SK-N-SH treated with all-trans-retinoic acid at 6 μM for 48 hours (cell line): Measurements from ENCODE around the gene CCDC87.
"Not testable (repeated sequence)": the region's sequence is repeated elsewhere in the genome, so short reads cannot be mapped to it uniquely, and the experiment has no call there.

Experiments
- ATAC-seq: fragments of 200-7000 bp; cut with Tn5 transposase; 3 replicates; pipeline ENCODE4 v1.9.1; 2020; ENCODE audit warnings: mild to moderate bottlenecking, moderate library complexity
- BACH2 ChIP-seq: fragments of 250-450 bp; sonication (Bioruptor Pico); IDR thresholded peaks from 2 replicates; pipeline ENCODE4 v1.9.0; 2021; ENCODE audit warnings: mild to moderate bottlenecking, borderline replicate concordance
- CSDC2 ChIP-seq: fragments of 250-450 bp; sonication (Bioruptor Pico); IDR thresholded peaks from 2 replicates; pipeline ENCODE4 v1.5.0; 2020; ENCODE audit warnings: mild to moderate bottlenecking, moderate library complexity
- ESRRG ChIP-seq: fragments of 250-450 bp; sonication (Bioruptor Pico); IDR thresholded peaks from 2 replicates; pipeline ENCODE4 v1.6.1; 2021; ENCODE audit warnings: mild to moderate bottlenecking
- GLIS3 ChIP-seq: fragments of 250-450 bp; sonication (Bioruptor Pico); IDR thresholded peaks from 2 replicates; pipeline ENCODE4 v1.5.0; 2020; ENCODE audit warnings: mild to moderate bottlenecking, moderate library complexity
- ISL1 ChIP-seq: fragments of 250-450 bp; sonication (Bioruptor Pico); IDR thresholded peaks from 2 replicates; pipeline ENCODE4 v2.1.2; 2022; ENCODE audit warnings: mild to moderate bottlenecking, moderate library complexity
- OSR1 ChIP-seq: fragments of 250-450 bp; sonication (Bioruptor Pico); IDR thresholded peaks from 2 replicates; pipeline ENCODE4 v1.8.0; 2022; ENCODE audit warnings: moderate library complexity, mild to moderate bottlenecking, inconsistent platforms
- PPARA ChIP-seq: fragments of 250-450 bp; sonication (Bioruptor Pico); IDR thresholded peaks from 2 replicates; pipeline ENCODE4 v1.5.0; 2020; ENCODE audit warnings: mild to moderate bottlenecking, borderline replicate concordance
- RARB ChIP-seq: fragments of 250-450 bp; sonication (Bioruptor Pico); IDR thresholded peaks from 2 replicates; pipeline ENCODE4 v1.8.0; 2021; ENCODE audit warnings: mild to moderate bottlenecking, moderate library complexity
- SNAI2 ChIP-seq: fragments of 250-450 bp; sonication (Bioruptor Pico); IDR thresholded peaks from 2 replicates; pipeline ENCODE4 v1.5.0; 2020; ENCODE audit warnings: mild to moderate bottlenecking, moderate library complexity
- TCF4 ChIP-seq: fragments of 250-450 bp; sonication (Bioruptor Pico); IDR thresholded peaks from 2 replicates; pipeline ENCODE4 v1.8.0; 2021; ENCODE audit warnings: mild to moderate bottlenecking, moderate library complexity, borderline replicate concordance
- TOX ChIP-seq: fragments of 250-450 bp; sonication (Bioruptor Pico); IDR thresholded peaks from 2 replicates; pipeline ENCODE4 v1.8.0; 2021; ENCODE audit warnings: mild to moderate bottlenecking, moderate library complexity, borderline replicate concordance
- ZFP30 ChIP-seq: fragments of 450-650 bp; formaldehyde crosslinking; IDR thresholded peaks from 2 replicates; pipeline ENCODE4 v1.5.0; 2022; ENCODE audit warnings: mild to moderate bottlenecking, moderate library complexity
- ZNF565 ChIP-seq: fragments of 450-650 bp; formaldehyde crosslinking; conservative IDR thresholded peaks from 2 replicates; pipeline ENCODE4 v1.5.0; 2020; ENCODE audit warnings: low read depth, mild to moderate bottlenecking, moderate library complexity
- ZNF70 ChIP-seq: fragments of 450-650 bp; formaldehyde crosslinking; IDR thresholded peaks from 2 replicates; pipeline ENCODE4 v1.5.0; 2020; ENCODE audit warnings: mild to moderate bottlenecking, moderate library complexity
- ZNF8 ChIP-seq: fragments of 450-650 bp; formaldehyde crosslinking; IDR thresholded peaks from 2 replicates; pipeline ENCODE4 v1.5.0; 2020; ENCODE audit warnings: mild to moderate bottlenecking, moderate library complexity
- TF ChIP-seq, protein P1 (sequence below): fragments of 250-450 bp; sonication (Bioruptor Pico); IDR thresholded peaks from 2 replicates; pipeline ENCODE4 v1.8.0; 2021; ENCODE audit warnings: low read depth, mild to moderate bottlenecking, moderate library complexity, borderline replicate concordance
- TF ChIP-seq, protein P2 (sequence below): fragments of 250-450 bp; sonication (Bioruptor Pico); IDR thresholded peaks from 2 replicates; pipeline ENCODE4 v1.8.0; 2020; ENCODE audit warnings: mild to moderate bottlenecking, moderate library complexity, borderline replicate concordance
- TF ChIP-seq, protein P3 (sequence below): fragments of 250-450 bp; sonication (Bioruptor Pico); IDR thresholded peaks from 2 replicates; pipeline ENCODE4 v1.5.0; 2020; ENCODE audit warnings: mild to moderate bottlenecking, moderate library complexity
- TF ChIP-seq, protein P4 (sequence below): fragments of 250-450 bp; sonication (Bioruptor Pico); IDR thresholded peaks from 2 replicates; pipeline ENCODE4 v1.5.1; 2020; ENCODE audit warnings: low read depth, mild to moderate bottlenecking, moderate library complexity

Gene CCDC87

DNA sequence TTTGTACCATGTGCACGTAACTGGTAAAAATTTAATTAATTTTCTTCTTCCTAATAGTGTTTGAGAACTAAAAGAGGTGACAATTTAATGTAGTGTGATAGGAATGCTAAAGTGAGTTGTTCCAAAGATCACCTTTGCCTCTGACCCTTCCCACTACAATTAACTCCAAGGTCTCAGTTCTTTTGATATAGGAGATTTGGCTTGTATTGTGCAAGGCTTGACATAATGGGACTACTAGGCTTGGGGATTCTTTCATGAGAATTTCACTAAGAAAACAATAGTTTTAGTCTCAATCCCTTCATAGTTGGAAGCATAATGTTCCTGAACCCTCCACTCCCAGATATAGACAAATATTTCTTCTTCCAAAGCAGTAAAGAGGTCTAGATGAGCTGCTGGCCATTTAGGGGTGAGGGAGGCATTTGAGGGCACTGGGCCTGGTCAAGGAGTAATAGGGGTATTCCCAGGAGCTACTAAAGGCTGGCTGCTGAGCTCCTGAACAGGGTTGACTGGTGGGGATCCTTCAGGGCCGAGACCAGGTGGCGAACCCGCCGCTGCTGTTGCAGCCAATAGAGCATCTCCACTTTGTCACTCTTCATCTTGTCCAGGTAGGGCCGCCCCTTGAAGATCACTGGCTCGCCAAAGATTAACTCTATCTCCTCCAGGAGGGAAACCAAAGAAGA, 2.7 kb downstream of the CCDC87 start:
- ATAC-seq, result no peak
- TF ChIP-seq ISL1 (CRISPR knock-in tag), result no peak
- no peak for TF ChIP-seq ZFP30 (CRISPR knock-in tag)
- TF ChIP-seq CSDC2, result no peak

DNA sequence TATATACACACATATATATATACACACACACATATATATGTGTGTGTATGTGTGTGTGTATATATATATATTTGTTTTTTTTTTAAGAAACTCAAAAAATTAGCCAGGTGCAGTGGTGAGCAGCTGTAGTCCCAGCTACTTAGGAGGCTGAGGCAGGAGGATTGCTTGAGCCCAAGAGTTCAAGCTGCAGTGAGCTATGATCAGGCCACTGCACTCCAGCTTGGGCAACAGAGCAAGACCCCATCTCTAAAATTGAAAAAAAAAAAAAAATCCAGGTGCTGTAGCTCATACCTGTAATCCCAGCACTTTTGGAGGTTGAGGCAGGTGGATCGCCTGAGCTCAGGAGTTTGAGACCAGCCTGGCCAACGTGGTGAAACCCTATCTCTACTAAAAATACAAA, 3.5 kb downstream of the CCDC87 start:
- ATAC-seq, result not testable (repeated sequence)

DNA sequence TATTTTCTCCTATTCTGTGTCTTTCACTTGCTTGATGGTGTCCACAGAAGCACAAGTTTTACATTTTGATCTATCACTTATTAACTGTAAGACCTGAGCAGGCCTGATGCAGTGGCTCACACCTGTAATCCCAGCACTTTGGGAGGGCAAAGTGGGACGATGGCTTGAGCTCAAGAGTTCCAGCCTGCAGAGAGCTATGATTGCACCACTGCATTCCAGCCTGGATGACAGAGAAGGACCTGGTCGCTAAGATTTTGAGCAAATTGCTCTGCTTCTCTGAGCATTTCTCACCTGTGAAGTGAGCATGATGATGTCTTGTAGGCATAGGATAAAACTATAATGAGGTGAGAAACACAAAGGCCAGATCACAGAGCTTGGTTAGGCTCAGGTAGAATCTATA, 6.7 kb downstream of the CCDC87 start:
- no peak for ATAC-seq

DNA sequence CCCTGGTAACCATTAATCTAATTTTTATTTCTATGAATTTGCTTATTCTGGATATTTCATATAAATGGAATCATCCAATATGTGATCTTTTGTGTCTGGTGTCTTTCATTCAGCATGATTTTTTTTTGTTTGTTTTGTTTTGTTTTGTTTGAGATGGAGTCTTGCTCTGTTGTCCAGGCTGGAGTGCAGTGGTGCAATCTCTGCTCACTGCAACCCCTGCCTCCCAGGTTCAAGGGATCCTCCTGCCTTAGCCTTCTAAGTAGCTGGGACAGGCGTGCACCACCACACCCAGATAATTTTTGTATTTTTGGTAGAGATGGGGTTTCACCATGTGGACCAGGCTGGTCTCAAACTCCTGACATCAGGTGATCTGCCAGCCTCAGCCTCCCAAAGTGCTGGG, 7.4 kb downstream of the CCDC87 start:
- ATAC-seq, result not testable (repeated sequence)

More for the DNA sequence above, 6.7 kb downstream of the CCDC87 start:
- TF ChIP-seq, protein P1, sequence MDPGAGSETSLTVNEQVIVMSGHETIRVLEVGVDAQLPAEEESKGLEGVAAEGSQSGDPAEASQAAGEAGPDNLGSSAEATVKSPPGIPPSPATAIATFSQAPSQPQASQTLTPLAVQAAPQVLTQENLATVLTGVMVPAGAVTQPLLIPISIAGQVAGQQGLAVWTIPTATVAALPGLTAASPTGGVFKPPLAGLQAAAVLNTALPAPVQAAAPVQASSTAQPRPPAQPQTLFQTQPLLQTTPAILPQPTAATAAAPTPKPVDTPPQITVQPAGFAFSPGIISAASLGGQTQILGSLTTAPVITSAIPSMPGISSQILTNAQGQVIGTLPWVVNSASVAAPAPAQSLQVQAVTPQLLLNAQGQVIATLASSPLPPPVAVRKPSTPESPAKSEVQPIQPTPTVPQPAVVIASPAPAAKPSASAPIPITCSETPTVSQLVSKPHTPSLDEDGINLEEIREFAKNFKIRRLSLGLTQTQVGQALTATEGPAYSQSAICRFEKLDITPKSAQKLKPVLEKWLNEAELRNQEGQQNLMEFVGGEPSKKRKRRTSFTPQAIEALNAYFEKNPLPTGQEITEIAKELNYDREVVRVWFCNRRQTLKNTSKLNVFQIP (CRISPR knock-in tag), result no peak
- TF ChIP-seq, protein P2, sequence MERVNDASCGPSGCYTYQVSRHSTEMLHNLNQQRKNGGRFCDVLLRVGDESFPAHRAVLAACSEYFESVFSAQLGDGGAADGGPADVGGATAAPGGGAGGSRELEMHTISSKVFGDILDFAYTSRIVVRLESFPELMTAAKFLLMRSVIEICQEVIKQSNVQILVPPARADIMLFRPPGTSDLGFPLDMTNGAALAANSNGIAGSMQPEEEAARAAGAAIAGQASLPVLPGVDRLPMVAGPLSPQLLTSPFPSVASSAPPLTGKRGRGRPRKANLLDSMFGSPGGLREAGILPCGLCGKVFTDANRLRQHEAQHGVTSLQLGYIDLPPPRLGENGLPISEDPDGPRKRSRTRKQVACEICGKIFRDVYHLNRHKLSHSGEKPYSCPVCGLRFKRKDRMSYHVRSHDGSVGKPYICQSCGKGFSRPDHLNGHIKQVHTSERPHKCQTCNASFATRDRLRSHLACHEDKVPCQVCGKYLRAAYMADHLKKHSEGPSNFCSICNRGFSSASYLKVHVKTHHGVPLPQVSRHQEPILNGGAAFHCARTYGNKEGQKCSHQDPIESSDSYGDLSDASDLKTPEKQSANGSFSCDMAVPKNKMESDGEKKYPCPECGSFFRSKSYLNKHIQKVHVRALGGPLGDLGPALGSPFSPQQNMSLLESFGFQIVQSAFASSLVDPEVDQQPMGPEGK (CRISPR knock-in tag), result no peak
- TF ChIP-seq ZNF8, result no peak
- no peak for TF ChIP-seq ZNF70 (CRISPR knock-in tag)
- TF ChIP-seq ESRRG, result no peak
- TF ChIP-seq, protein P3, sequence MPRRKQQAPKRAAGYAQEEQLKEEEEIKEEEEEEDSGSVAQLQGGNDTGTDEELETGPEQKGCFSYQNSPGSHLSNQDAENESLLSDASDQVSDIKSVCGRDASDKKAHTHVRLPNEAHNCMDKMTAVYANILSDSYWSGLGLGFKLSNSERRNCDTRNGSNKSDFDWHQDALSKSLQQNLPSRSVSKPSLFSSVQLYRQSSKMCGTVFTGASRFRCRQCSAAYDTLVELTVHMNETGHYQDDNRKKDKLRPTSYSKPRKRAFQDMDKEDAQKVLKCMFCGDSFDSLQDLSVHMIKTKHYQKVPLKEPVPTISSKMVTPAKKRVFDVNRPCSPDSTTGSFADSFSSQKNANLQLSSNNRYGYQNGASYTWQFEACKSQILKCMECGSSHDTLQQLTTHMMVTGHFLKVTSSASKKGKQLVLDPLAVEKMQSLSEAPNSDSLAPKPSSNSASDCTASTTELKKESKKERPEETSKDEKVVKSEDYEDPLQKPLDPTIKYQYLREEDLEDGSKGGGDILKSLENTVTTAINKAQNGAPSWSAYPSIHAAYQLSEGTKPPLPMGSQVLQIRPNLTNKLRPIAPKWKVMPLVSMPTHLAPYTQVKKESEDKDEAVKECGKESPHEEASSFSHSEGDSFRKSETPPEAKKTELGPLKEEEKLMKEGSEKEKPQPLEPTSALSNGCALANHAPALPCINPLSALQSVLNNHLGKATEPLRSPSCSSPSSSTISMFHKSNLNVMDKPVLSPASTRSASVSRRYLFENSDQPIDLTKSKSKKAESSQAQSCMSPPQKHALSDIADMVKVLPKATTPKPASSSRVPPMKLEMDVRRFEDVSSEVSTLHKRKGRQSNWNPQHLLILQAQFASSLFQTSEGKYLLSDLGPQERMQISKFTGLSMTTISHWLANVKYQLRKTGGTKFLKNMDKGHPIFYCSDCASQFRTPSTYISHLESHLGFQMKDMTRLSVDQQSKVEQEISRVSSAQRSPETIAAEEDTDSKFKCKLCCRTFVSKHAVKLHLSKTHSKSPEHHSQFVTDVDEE (CRISPR knock-in tag), result no peak
- TF ChIP-seq TOX, result no peak
- TF ChIP-seq CSDC2, result no peak
- TF ChIP-seq, protein P4, sequence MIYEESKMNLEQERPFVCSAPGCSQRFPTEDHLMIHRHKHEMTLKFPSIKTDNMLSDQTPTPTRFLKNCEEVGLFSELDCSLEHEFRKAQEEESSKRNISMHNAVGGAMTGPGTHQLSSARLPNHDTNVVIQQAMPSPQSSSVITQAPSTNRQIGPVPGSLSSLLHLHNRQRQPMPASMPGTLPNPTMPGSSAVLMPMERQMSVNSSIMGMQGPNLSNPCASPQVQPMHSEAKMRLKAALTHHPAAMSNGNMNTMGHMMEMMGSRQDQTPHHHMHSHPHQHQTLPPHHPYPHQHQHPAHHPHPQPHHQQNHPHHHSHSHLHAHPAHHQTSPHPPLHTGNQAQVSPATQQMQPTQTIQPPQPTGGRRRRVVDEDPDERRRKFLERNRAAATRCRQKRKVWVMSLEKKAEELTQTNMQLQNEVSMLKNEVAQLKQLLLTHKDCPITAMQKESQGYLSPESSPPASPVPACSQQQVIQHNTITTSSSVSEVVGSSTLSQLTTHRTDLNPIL, result no peak
- no peak for TF ChIP-seq RARB (CRISPR knock-in tag)
- no peak for TF ChIP-seq PPARA (CRISPR knock-in tag)
- no peak for TF ChIP-seq TCF4
- TF ChIP-seq GLIS3 (CRISPR knock-in tag), result no peak
- no peak for TF ChIP-seq OSR1 (CRISPR knock-in tag)
- TF ChIP-seq ZNF565 (CRISPR knock-in tag), result no peak
- no peak for TF ChIP-seq ISL1 (CRISPR knock-in tag)
- TF ChIP-seq SNAI2 (CRISPR knock-in tag), result no peak
- no peak for TF ChIP-seq BACH2 (CRISPR knock-in tag)

DNA sequence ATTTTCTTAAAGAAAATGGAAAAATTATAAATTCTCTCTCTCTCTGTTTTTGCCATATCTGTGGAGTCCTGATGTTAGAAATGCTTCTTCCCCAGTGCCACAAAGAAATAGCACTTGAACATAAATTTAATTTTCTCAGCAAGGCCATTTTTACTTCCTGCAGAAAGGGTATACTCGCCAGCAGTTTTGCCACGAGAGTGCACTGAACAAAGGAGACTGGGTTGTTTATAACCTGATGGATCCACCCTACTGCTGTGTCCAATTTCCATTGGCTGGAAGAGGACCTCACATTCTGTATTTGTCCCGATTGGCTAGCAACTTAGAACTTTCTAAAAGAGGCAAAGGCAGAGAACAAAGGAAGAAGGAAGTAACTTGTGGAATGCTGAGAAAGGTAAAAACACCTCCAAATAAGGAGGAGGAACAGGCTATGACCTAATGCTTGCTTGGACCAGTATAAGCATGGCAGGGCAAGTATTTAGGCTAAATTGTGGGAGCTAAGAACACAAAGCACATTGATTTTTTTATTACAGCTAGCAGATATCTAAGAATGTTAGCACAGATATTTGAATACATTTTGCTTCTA, 10.2 kb downstream of the CCDC87 start:
- not testable (repeated sequence) for ATAC-seq
